Naive thymus-derived CD8-positive, alpha-beta T cell (primary cell): ENCODE data around the gene C5. TPM values are rescaled to one million over a fixed set of nuclear protein-coding genes. Genes with fewer than 3 reads are reported as not detected.

Experiments
- ATAC-seq, 2 donors: fragments of 150-1000 bp; cut with Tn5 transposase in 1 of 2; sonication (Bioruptor Pico), chemical (Tn5 transposase) in 1 of 2; 1 replicate in 1 of 2; 2 replicates in 1 of 2; pipeline ENCODE4 v1.10.0; 2021; ENCODE audit warnings: mild to moderate bottlenecking in 2 of 2, moderate library complexity in 2 of 2
- POLR2A ChIA-PET: fragments of 350-600 bp; sonication (Branson Sonifier 250); formaldehyde crosslinking; loops from one replicate; lab custom pipeline; 2021; ENCODE audit warnings: antibody characterized with exemption; lab: Charles Lee
- DNase-seq, 10 donors: peaks; one replicate each; pipeline versions ENCODE4 v3.0.0 to v3.0.0-alpha.2; 2020 to 2022
- H3K27ac Mint-ChIP-seq, 10 donors: one replicate each; pipeline ENCODE4 v1.8.0; 2020 to 2022; ENCODE audit warnings: mild to moderate bottlenecking in 10 of 10, mixed read lengths in 10 of 10, moderate library complexity in 4 of 10, inconsistent platforms in 1 of 10
- H3K27me3 Mint-ChIP-seq, 5 donors: one replicate each; pipeline ENCODE4 v1.8.0; 2021 to 2022; ENCODE audit warnings: mixed read lengths in 5 of 5
- H3K36me3 Mint-ChIP-seq, 3 donors: one replicate each; pipeline ENCODE4 v1.8.0; 2020 to 2022; ENCODE audit warnings: mixed read lengths in 3 of 3, mild to moderate bottlenecking in 2 of 3, inconsistent platforms in 1 of 3
- H3K4me1 Mint-ChIP-seq, 4 donors: one replicate each; pipeline ENCODE4 v1.8.0; 2021 to 2022; ENCODE audit warnings: mixed read lengths in 4 of 4
- H3K4me3 Mint-ChIP-seq, 10 donors: one replicate each; pipeline ENCODE4 v1.8.0; 2020 to 2022; ENCODE audit warnings: mild to moderate bottlenecking in 10 of 10, mixed read lengths in 10 of 10, moderate library complexity in 6 of 10, inconsistent platforms in 1 of 10
- H3K9me3 Mint-ChIP-seq, 9 donors: one replicate each; pipeline ENCODE4 v1.8.0; 2020 to 2022; ENCODE audit warnings: mixed read lengths in 9 of 9, mild to moderate bottlenecking in 3 of 9, inconsistent platforms in 1 of 9, moderate library complexity in 1 of 9
- polyA plus RNA-seq, 3 donors: library from polyadenylated mRNA; unstranded; fragments of 300-500 nt; fragmentation: Illumina TruSeq; gene quantifications; one replicate each; pipeline ENCODE4 v1.2.3, GENCODE V29; 2021
- total RNA-seq, 8 experiments: library from RNA in 2 of 8; stranded (reverse) in 2 of 8; gene quantifications; one replicate each; pipeline ENCODE4 v1.2.3 and lab custom pipeline; 2021 to 2026

The C5 gene
- total and polyA plus RNA-seq, 5 experiments from 2014 or later = 0.32 to 1.1 (median 0.86) TPM; not detected in 1

- no peaks in the 10 kb centered on the region for H3K9me3 Mint-ChIP-seq
- H3K27me3 Mint-ChIP-seq = no peaks in the 10 kb centered on the region
- H3K36me3 Mint-ChIP-seq = peaks cover 0 to 29% (median 21%) of the 10 kb centered on the region in 3 donors
- peak within 1 kb of the TSS; percentile 92 to 97 (median 94) for H3K4me3 Mint-ChIP-seq
- peak within 1 kb of the TSS; percentile 95 to 100 (median 98) for H3K27ac Mint-ChIP-seq
- POLR2A ChIA-PET = interaction anchor here (0.7 to 45.2 kb wide), 7 partner anchors 2 to 133 kb away, joined by 3 to 1842 read pairs (median 18); partner anchors contain the start of genes FBXW2, PHF19, PSMD5 and TRAF1
- DNase-seq (peak in 3 of 10 donors; percentile 32 to 49 (median 49)), ATAC-seq (peak; percentile 23 to 34)
- peaks cover 45 to 90% (median 86%) of the 10 kb centered on the region in 4 donors for H3K4me1 Mint-ChIP-seq
These were observed 123.6 kb downstream of the C5 start, which contains the start of gene TRAF1 for GRCh38 chr9:120926397-120926928. Gene TRAF1, minus strand, starts transcription at chr9:120926796. Its CDS starts 721 bp downstream, at chr9:120926075.

DNA sequence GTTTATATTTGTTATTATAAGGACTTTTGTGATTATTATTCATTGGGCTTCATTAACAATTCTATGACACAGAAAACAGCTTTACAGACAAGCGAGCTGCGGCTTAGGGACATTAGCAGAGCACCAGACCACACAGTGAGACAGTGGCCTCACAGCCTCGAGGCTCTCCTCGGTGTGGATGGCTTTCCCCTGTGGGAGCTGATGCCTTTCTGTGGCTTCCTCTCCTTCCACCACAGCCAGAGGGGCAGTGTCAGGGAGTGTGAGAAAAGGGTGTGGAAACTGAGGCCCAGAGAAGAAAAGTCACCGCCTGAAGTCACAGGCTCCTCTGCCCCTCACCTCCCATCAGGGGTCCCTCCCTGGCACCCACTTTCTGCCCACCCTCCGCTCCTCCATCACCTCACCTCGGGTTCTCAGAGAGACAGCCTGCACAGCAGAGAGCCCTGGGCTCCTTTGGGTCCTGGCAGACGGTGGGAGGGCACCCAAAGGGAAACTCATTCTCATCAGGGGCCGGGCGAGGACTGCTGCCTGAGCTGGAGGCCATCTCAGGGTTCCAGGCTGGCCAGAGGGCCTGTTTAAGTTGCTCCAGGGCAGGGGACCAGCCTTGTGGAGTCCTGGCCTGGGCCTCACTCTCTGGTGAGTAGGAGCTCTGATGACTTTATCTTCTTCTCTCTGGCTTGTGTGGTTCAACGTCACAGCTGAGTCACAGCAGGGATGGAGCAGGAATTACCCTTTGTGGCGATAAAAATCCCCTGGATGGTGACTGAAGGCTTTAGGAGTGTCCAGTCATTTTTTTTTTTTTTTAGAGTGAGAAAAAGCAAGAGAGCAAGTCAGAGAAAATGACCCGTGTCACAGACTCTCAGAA, 124.3 kb downstream of the C5 start:
- DNase-seq = peak in 5 of 10 donors; percentile 42 to 73 (median 65)
- Mint-ChIP-seq H3K9me3 (no peaks in the 10 kb centered on the region), H3K4me1 (peaks cover 41 to 89% (median 87%) of the 10 kb centered on the region in 4 donors), H3K4me3 (peak overlapping the region; percentile 92 to 97 (median 94)), H3K36me3 (peaks cover 0 to 32% (median 21%) of the 10 kb centered on the region in 3 donors), H3K27me3 (no peaks in the 10 kb centered on the region), H3K27ac (peak overlapping the region; percentile 95 to 100 (median 98))
- peak; percentile 27 to 50 for ATAC-seq
- POLR2A ChIA-PET = interaction anchor here (0.7 to 45.2 kb wide), 6 partner anchors 1 to 133 kb away, joined by 3 to 1842 read pairs (median 293); partner anchors contain the start of genes FBXW2, PHF19, PSMD5 and TRAF1

GRCh38 chr9:120924698-120925534, 125.2 kb downstream of the C5 start:
- Mint-ChIP-seq H3K36me3 (peaks cover 0 to 36% (median 23%) of the 10 kb centered on the region in 3 donors), H3K9me3 (no peaks in the 10 kb centered on the region), H3K4me3 (peak overlapping the region; percentile 92 to 97 (median 94)), H3K4me1 (peaks cover 41 to 90% (median 88%) of the 10 kb centered on the region in 4 donors), H3K27me3 (no peaks in the 10 kb centered on the region), H3K27ac (peak overlapping the region; percentile 95 to 100 (median 98))
- POLR2A ChIA-PET = interaction anchor here (2.5 to 45.2 kb wide), 4 partner anchors 0 to 132 kb away, joined by 6 to 1842 read pairs (median 1211); partner anchors contain the start of genes FBXW2, PHF19 and TRAF1
- DNase-seq (no peak), ATAC-seq (no peak)

GRCh38 chr9:120923620-120924328, 126.3 kb downstream of the C5 start:
- peak overlapping the region; percentile 92 to 97 (median 94) for H3K4me3 Mint-ChIP-seq
- H3K27me3 Mint-ChIP-seq = no peaks in the 10 kb centered on the region
- ATAC-seq (no peak), DNase-seq (no peak)
- no peaks in the 10 kb centered on the region for H3K9me3 Mint-ChIP-seq
- POLR2A ChIA-PET = interaction anchor here (20.7 to 45.2 kb wide), 3 partner anchors 1 to 51 kb away, joined by 580 to 1842 read pairs (median 1842); partner anchors contain the start of genes PHF19 and TRAF1
- H3K4me1 Mint-ChIP-seq = peaks cover 47 to 92% (median 91%) of the 10 kb centered on the region in 4 donors
- peaks cover 0 to 42% (median 23%) of the 10 kb centered on the region in 3 donors for H3K36me3 Mint-ChIP-seq
- peak overlapping the region; percentile 95 to 100 (median 98) for H3K27ac Mint-ChIP-seq

DNA sequence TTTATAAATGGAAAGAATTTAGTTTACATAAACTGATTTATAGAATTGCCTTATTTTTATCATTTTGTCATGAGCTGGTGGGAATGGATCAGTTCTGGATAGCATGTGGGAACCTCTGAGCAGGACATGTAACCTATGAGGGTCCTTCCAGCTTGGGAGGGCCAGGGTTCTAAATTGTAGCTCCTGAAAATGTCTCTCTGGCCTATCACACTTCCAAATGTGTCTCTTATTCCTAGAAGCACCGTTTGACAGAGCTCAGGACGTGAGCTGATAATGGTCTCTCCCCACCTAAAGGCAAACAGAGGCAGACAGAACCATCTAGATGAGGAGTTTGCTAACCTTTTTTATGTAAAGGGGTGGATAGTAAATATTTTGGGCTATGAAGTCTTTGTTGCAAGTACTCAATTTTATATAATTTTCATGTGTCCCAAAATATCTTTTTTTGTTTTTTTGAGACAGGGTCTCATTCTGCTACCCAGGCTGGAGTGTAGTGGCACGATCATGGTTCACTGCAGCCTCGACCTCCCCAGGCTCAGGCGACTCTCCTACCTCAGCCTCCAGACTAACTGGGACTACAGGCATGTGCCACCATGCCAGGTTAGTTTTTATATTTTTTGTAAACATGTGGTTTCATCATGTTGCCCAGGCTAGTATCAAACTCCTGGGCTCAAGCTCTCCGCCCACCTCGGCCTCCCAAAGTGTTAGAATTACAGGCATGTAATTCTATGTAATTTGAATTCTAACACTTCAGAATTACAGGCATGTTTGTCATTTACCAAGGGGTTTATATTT, 127.5 kb downstream of the C5 start:
- H3K9me3 Mint-ChIP-seq = peaks cover 0 to 3% (median 0%) of the 10 kb centered on the region in 9 donors
- no peak for ATAC-seq

GRCh38 chr9:120921661-120922181, 128.4 kb downstream of the C5 start:
- H3K36me3 Mint-ChIP-seq = peaks cover 11 to 59% (median 40%) of the 10 kb centered on the region in 3 donors
- no peaks in the 10 kb centered on the region for H3K27me3 Mint-ChIP-seq
- H3K9me3 Mint-ChIP-seq = peaks cover 0 to 3% (median 0%) of the 10 kb centered on the region in 9 donors
- POLR2A ChIA-PET = interaction anchor here (20.7 to 45.2 kb wide), 3 partner anchors 3 to 49 kb away, joined by 580 to 1842 read pairs (median 1842); partner anchors contain the start of genes PHF19 and TRAF1
- H3K4me1 Mint-ChIP-seq = peaks cover 45 to 93% (median 91%) of the 10 kb centered on the region in 4 donors
- H3K4me3 Mint-ChIP-seq = peak overlapping the region; percentile 61 to 94 (median 86)
- DNase-seq (no peak), ATAC-seq (no peak)
- H3K27ac Mint-ChIP-seq = peak overlapping the region; percentile 82 to 100 (median 94)

More for the DNA sequence above, 127.5 kb downstream of the C5 start:
- Mint-ChIP-seq H3K4me3 (peak overlapping the region; percentile 43 to 97 (median 86)), H3K27ac (peak overlapping the region; percentile 45 to 100 (median 90)), H3K36me3 (peaks cover 2 to 51% (median 31%) of the 10 kb centered on the region in 3 donors), H3K27me3 (no peaks in the 10 kb centered on the region), H3K4me1 (peaks cover 44 to 93% (median 91%) of the 10 kb centered on the region in 4 donors)
- DNase-seq = no peak
- POLR2A ChIA-PET = interaction anchor here (20.7 to 45.2 kb wide), 3 partner anchors 2 to 50 kb away, joined by 580 to 1842 read pairs (median 1842); partner anchors contain the start of genes PHF19 and TRAF1

- no peak for ATAC-seq
- H3K4me1 Mint-ChIP-seq = peaks cover 39 to 93% (median 91%) of the 10 kb centered on the region in 4 donors
- H3K9me3 Mint-ChIP-seq = peaks cover 0 to 3% (median 0%) of the 10 kb centered on the region in 9 donors
- POLR2A ChIA-PET = interaction anchor here (20.7 to 45.2 kb wide), 3 partner anchors 4 to 48 kb away, joined by 580 to 1842 read pairs (median 1842); partner anchors contain the start of genes PHF19 and TRAF1
- H3K36me3 Mint-ChIP-seq = peaks cover 11 to 63% (median 35%) of the 10 kb centered on the region in 3 donors
- peak overlapping the region; percentile 87 to 100 (median 94) for H3K27ac Mint-ChIP-seq
- H3K4me3 Mint-ChIP-seq = peak overlapping the region; percentile 61 to 94 (median 86)
- DNase-seq = no peak
- no peaks in the 10 kb centered on the region for H3K27me3 Mint-ChIP-seq
These were observed 129.3 kb downstream of the C5 start for GRCh38 chr9:120920806-120921178.

DNA sequence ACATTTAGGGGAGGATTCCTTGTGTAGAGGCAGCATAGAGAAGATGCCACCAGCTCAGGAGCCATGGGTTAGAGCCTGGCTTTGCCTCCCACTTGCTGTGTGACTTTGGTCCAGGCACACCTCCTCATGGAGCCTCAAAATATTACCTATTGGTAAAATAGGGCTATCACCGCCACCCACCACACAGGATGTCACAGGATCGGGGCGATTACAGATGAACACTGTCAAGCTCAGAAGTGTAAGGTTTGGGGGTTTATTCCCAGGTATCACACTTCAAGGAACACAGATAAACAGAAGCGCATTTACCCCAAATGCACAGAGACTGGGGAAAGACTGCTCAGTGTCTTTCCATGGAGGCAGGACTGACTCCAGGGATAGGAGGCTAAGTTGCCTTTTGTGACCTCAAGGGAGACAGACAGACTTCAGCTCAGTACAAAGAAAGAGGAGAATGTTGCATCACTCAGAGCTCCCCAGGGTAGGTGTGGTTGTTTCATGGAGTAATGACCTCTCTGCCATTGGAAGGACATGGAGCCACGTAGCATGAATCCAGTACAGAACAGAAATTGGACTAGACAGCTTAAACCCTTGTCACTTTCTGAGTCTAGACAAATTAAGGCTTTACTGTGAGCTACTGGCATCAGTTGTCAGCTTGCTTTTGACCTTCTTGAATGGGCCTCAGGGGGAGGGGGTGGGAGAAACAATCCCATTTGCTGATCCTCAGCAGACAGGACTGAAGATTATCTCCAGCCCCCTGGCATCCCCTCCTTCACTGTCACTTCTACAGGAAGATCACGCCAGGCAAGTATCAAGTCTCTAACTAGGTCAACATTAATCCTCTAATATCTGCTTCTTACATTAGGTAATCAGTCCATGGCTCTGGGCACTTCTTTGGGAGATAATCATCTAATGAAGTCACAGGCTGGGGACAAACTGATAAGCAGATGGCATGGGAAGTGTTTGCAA, 130.0 kb downstream of the C5 start:
- POLR2A ChIA-PET = interaction anchor here (20.7 to 45.2 kb wide), 3 partner anchors 5 to 48 kb away, joined by 580 to 1842 read pairs (median 1842); partner anchors contain the start of genes PHF19 and TRAF1
- peak overlapping the region; percentile 49 to 94 (median 84) for H3K4me3 Mint-ChIP-seq
- H3K36me3 Mint-ChIP-seq = peaks cover 11 to 67% (median 35%) of the 10 kb centered on the region in 3 donors
- no peak for DNase-seq
- peak in 1 of 2 donors; percentile 35 for ATAC-seq
- H3K27me3 Mint-ChIP-seq = no peaks in the 10 kb centered on the region
- peak overlapping the region; percentile 84 to 100 (median 94) for H3K27ac Mint-ChIP-seq
- H3K4me1 Mint-ChIP-seq = peaks cover 38 to 95% (median 91%) of the 10 kb centered on the region in 4 donors
- H3K9me3 Mint-ChIP-seq = peaks cover 0 to 3% (median 0%) of the 10 kb centered on the region in 9 donors
